Caco-2 (cell line): ENCODE data around the gene HLF. TPM values are rescaled to one million over a fixed set of nuclear protein-coding genes. Genes with fewer than 3 reads are reported as not detected.

Source experiments
- BruUV-seq: library from RNA; stranded (reverse); fragments of 400-500 nt; replicated peaks from 2 replicates; lab custom pipeline; 2021; lab: Mats Ljungman, UMichigan
- CTCF ChIA-PET: fragments of 300-600 bp; sonication (Branson Sonifier 250); formaldehyde crosslinking; loops from one replicate; lab custom pipeline; 2022; ENCODE audit warnings: antibody characterized with exemption; lab: Charles Lee
- POLR2A ChIA-PET: fragments of 300-600 bp; sonication (Branson Sonifier 250); formaldehyde crosslinking; loops from one replicate; lab custom pipeline; 2022; ENCODE audit warnings: antibody characterized with exemption; lab: Charles Lee
- DNase-seq, 2 experiments: peaks; one replicate each; pipeline versions ENCODE4 v3.0.0 to v3.0.0-alpha.2; 2020 to 2022
- H3K27me3 ChIP-seq: replicated peaks from 2 replicates; pipeline ENCODE4 v1.6.0; 2011; ENCODE audit warnings: low read length; ENCODE audit not compliant: control insufficient read depth, insufficient read depth
- H3K36me3 ChIP-seq: 2 replicates; pipeline ENCODE4 v1.5.1; 2011; ENCODE audit warnings: low read length; ENCODE audit not compliant: control insufficient read depth, insufficient read depth
- H3K4me1 ChIP-seq: fragments of 250-450 bp; sonication (Bioruptor Pico); 2 replicates; pipeline ENCODE4 v1.5.1; 2020; ENCODE audit warnings: mild to moderate bottlenecking
- H3K4me3 ChIP-seq: 2 replicates; pipeline ENCODE4 v1.5.1; 2011; ENCODE audit warnings: low read depth, mild to moderate bottlenecking, control low read depth, low read length
- H3K9me3 ChIP-seq: fragments of 250-450 bp; sonication (Bioruptor Pico); 2 replicates; pipeline ENCODE4 v1.5.1; 2020; ENCODE audit warnings: mild to moderate bottlenecking, moderate library complexity
- H3K27ac Mint-ChIP-seq: one replicate; pipeline ENCODE4 v1.8.0; 2022; ENCODE audit warnings: mixed read lengths; ENCODE audit not compliant: unreplicated experiment
- H3K27me3 Mint-ChIP-seq: one replicate; pipeline ENCODE4 v1.8.0; 2022; ENCODE audit warnings: mixed read lengths; ENCODE audit not compliant: insufficient read depth, unreplicated experiment
- H3K36me3 Mint-ChIP-seq: one replicate; pipeline ENCODE4 v1.8.0; 2022; ENCODE audit warnings: mild to moderate bottlenecking, mixed read lengths; ENCODE audit not compliant: insufficient read depth, unreplicated experiment
- H3K4me1 Mint-ChIP-seq: one replicate; pipeline ENCODE4 v1.8.0; 2022; ENCODE audit warnings: low read depth, mixed read lengths; ENCODE audit not compliant: unreplicated experiment
- H3K4me3 Mint-ChIP-seq: one replicate; pipeline ENCODE4 v1.8.0; 2022; ENCODE audit warnings: mild to moderate bottlenecking, moderate library complexity, mixed read lengths; ENCODE audit not compliant: unreplicated experiment
- H3K9me3 Mint-ChIP-seq: one replicate; pipeline ENCODE4 v1.8.0; 2022; ENCODE audit warnings: mixed read lengths; ENCODE audit not compliant: unreplicated experiment
- CTCF ChIP-seq, 2 experiments: fragments of 200-600 bp in 1 of 2; IDR thresholded peaks; 1 replicate in 1 of 2; 2 replicates in 1 of 2; pipeline versions ENCODE4 v1.5.1 to v1.8.0; 2011 to 2022; ENCODE audit warnings: antibody characterized with exemption in 1 of 2, control low read depth in 1 of 2, inconsistent platforms in 1 of 2, low read depth in 1 of 2, low read length in 1 of 2, mild to moderate bottlenecking in 1 of 2, moderate library complexity in 1 of 2; ENCODE audit not compliant: insufficient read depth in 1 of 2, severe bottlenecking in 1 of 2, unreplicated experiment in 1 of 2
- intact Hi-C: fragments of 100-400 bp; cut with micrococcal nuclease; formaldehyde crosslinking; loops from one replicate; pipeline ENCODE4 v1.10.0; 2022; ENCODE audit not compliant: unreplicated experiment
- total RNA-seq: library from RNA; stranded (reverse); gene quantifications from 2 replicates; pipeline ENCODE4 v1.2.3, GENCODE V29; 2022

The HLF gene
- total RNA-seq, 1 experiment from 2014 or later: 19.8 TPM

- H3K9me3 Mint-ChIP-seq: no peaks in the 10 kb centered on the region
- Histone ChIP-seq H3K27me3 (no peaks in the 10 kb centered on the region), H3K36me3 (no peaks in the 10 kb centered on the region), H3K4me1 (no peaks in the 10 kb centered on the region), H3K9me3 (no peaks in the 10 kb centered on the region), H3K4me3 (no peak overlapping the region)
- H3K27ac Mint-ChIP-seq: no peak overlapping the region
- no TSS peak for BruUV-seq
- CTCF ChIA-PET: no interaction called here
- intact Hi-C loops: no loop called here
- no peak for DNase-seq
- no peak overlapping the region for H3K4me3 Mint-ChIP-seq
- POLR2A ChIA-PET: no interaction called here
- peaks cover 19% of the 10 kb centered on the region for H3K27me3 Mint-ChIP-seq
- H3K36me3 Mint-ChIP-seq: no peaks in the 10 kb centered on the region
- H3K4me1 Mint-ChIP-seq: peaks cover 2% of the 10 kb centered on the region
- TF ChIP-seq CTCF (IDR thresholded peaks at IDR 0.05; ENCODE audit: insufficient read depth in 1 of 2, low read depth in 1 of 2, low read length in 1 of 2, severe bottlenecking in 1 of 2, unreplicated experiment in 1 of 2): no peak
Measured at GRCh38 chr17:55224746-55225145, 40.0 kb upstream of the HLF start.

GRCh38 chr17:55225237-55225636 is 39.5 kb upstream of the HLF start:
- Histone ChIP-seq H3K4me1 (no peaks in the 10 kb centered on the region), H3K4me3 (no peak overlapping the region), H3K36me3 (no peaks in the 10 kb centered on the region), H3K27me3 (no peaks in the 10 kb centered on the region), H3K9me3 (no peaks in the 10 kb centered on the region)
- no peak for TF ChIP-seq CTCF (IDR thresholded peaks at IDR 0.05; ENCODE audit: insufficient read depth in 1 of 2, low read depth in 1 of 2, low read length in 1 of 2, severe bottlenecking in 1 of 2, unreplicated experiment in 1 of 2)
- POLR2A ChIA-PET: no interaction called here
- H3K4me3 Mint-ChIP-seq: no peak overlapping the region
- DNase-seq: no peak
- peaks cover 19% of the 10 kb centered on the region for H3K27me3 Mint-ChIP-seq
- BruUV-seq: no TSS peak
- H3K9me3 Mint-ChIP-seq: no peaks in the 10 kb centered on the region
- H3K4me1 Mint-ChIP-seq: peaks cover 7% of the 10 kb centered on the region
- intact Hi-C loops: no loop called here
- CTCF ChIA-PET: no interaction called here
- H3K36me3 Mint-ChIP-seq: no peaks in the 10 kb centered on the region
- H3K27ac Mint-ChIP-seq: no peak overlapping the region

- DNase-seq: no peak
- intact Hi-C loops: no loop called here
- no peaks in the 10 kb centered on the region for H3K36me3 ChIP-seq
- no peak overlapping the region for H3K4me3 ChIP-seq
- no peak for TF ChIP-seq CTCF (IDR thresholded peaks at IDR 0.05; ENCODE audit: insufficient read depth in 1 of 2, low read depth in 1 of 2, low read length in 1 of 2, severe bottlenecking in 1 of 2, unreplicated experiment in 1 of 2)
- no peaks in the 10 kb centered on the region for H3K27me3 ChIP-seq
- ChIA-PET POLR2A (interaction anchor here (1.0 kb wide), 1 partner anchor 9 kb away, joined by 8 read pairs; no protein-coding TSS in a partner anchor), CTCF (no interaction called here)
- no peak overlapping the region for H3K27ac Mint-ChIP-seq
- H3K4me3 Mint-ChIP-seq: no peak overlapping the region
- H3K4me1 Mint-ChIP-seq: peaks cover 12% of the 10 kb centered on the region
- no peaks in the 10 kb centered on the region for H3K4me1 ChIP-seq
- H3K9me3 ChIP-seq: no peaks in the 10 kb centered on the region
- H3K9me3 Mint-ChIP-seq: no peaks in the 10 kb centered on the region
- no peaks in the 10 kb centered on the region for H3K36me3 Mint-ChIP-seq
- H3K27me3 Mint-ChIP-seq: peaks cover 13% of the 10 kb centered on the region
- BruUV-seq: no TSS peak
Measured at GRCh38 chr17:55228683-55229192, 36.0 kb upstream of the HLF start.
